Immature natural killer cell (primary cell): Measurements from ENCODE around the gene METTL9. TPM values are rescaled to one million over a fixed set of nuclear protein-coding genes. Genes with fewer than 3 reads are reported as not detected.
A peak's percentile ranks its signal among the peaks of the same experiment; 100 is the strongest.
"Not testable (repeated sequence)": the region's sequence is repeated elsewhere in the genome, so short reads cannot be mapped to it uniquely, and the experiment has no call there.

Experiments
- DNase-seq, 3 donors: peaks; one replicate each; pipeline ENCODE4 v3.0.0; 2022; ENCODE audit warnings: mixed read lengths in 1 of 3
- H3K27ac Mint-ChIP-seq, 6 donors: one replicate each; pipeline ENCODE4 v1.8.0; 2020; ENCODE audit warnings: mixed read lengths in 6 of 6, mild to moderate bottlenecking in 5 of 6, inconsistent platforms in 4 of 6, moderate library complexity in 3 of 6
- H3K27me3 Mint-ChIP-seq, 3 donors: one replicate each; pipeline ENCODE4 v1.8.0; 2020 to 2021; ENCODE audit warnings: low read depth in 3 of 3, mild to moderate bottlenecking in 3 of 3, mixed read lengths in 3 of 3, moderate library complexity in 3 of 3, inconsistent platforms in 1 of 3
- H3K36me3 Mint-ChIP-seq, 3 donors: one replicate each; pipeline ENCODE4 v1.8.0; 2020; ENCODE audit warnings: mixed read lengths in 3 of 3, inconsistent platforms in 2 of 3, mild to moderate bottlenecking in 2 of 3
- H3K4me1 Mint-ChIP-seq, 2 donors: one replicate each; pipeline ENCODE4 v1.8.0; 2020; ENCODE audit warnings: inconsistent platforms in 2 of 2, mild to moderate bottlenecking in 2 of 2, mixed read lengths in 2 of 2, moderate library complexity in 1 of 2
- H3K4me3 Mint-ChIP-seq, 5 donors: one replicate each; pipeline ENCODE4 v1.8.0; 2020; ENCODE audit warnings: mild to moderate bottlenecking in 5 of 5, mixed read lengths in 5 of 5, inconsistent platforms in 3 of 5, moderate library complexity in 3 of 5
- H3K9me3 Mint-ChIP-seq, 6 donors: one replicate each; pipeline ENCODE4 v1.8.0; 2020; ENCODE audit warnings: mild to moderate bottlenecking in 6 of 6, mixed read lengths in 6 of 6, inconsistent platforms in 4 of 6, moderate library complexity in 3 of 6
- polyA plus RNA-seq, 3 donors: library from polyadenylated mRNA; unstranded; fragments of 300-500 nt; fragmentation: Illumina TruSeq; gene quantifications; one replicate each; pipeline ENCODE4 v1.2.3, GENCODE V29; 2021

The METTL9 gene
- polyA plus RNA-seq, 3 donors from 2014 or later: 113 to 149 (median 147) TPM

DNA sequence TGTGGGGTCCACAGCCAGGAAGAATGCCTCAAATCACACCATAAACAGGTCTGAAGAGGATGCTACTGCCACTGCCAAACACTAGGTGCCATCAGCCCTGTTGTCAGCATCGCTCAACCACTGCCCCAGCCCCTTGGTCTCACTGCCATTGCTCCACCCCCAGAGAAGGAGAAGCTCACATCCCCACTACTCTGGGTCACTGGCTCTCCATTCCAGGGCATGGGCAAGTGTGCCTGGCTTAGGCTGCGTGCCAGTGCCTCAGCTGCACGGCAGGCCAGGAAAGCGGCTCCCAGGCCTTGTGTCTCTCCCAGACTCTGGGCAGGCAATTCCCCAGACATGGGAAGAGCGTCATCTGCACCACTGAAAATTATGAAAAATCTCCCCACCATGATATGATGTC is 54.2 kb downstream of the METTL9 start:
- Mint-ChIP-seq H3K4me1 (peaks cover 26 to 30% of the 10 kb centered on the region in 2 donors), H3K27me3 (peaks cover 0 to 2% (median 0%) of the 10 kb centered on the region in 3 donors), H3K36me3 (peaks cover 5 to 7% (median 6%) of the 10 kb centered on the region in 3 donors), H3K4me3 (no peak overlapping the region), H3K27ac (no peak overlapping the region), H3K9me3 (no peaks in the 10 kb centered on the region)
- DNase-seq: no peak

DNA sequence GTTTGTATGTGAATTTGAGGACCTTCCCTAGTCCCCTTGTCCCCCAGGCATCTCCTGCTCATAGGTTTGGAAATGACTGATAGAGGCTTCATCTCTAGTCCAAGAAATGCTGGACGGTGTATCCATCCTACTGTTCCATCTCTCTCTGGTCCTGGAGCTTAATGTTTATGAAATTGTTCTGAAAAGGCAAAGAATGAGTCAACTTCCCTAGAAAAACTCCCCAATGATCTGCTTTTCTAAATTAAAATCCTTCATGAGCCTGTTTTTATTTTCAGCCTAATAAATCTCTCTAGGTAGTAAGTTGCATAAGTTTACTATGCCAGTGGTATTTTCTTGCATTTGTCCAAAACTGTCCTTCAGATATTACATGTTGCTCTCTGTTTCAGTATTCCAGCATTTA is 55.1 kb downstream of the METTL9 start:
- H3K9me3 Mint-ChIP-seq: no peaks in the 10 kb centered on the region
- peaks cover 23 to 26% of the 10 kb centered on the region in 2 donors for H3K4me1 Mint-ChIP-seq
- peak overlapping the region in 3 of 6 donors; percentile 12 to 31 (median 15) for H3K27ac Mint-ChIP-seq
- H3K4me3 Mint-ChIP-seq: no peak overlapping the region
- H3K27me3 Mint-ChIP-seq: peaks cover 0 to 2% (median 0%) of the 10 kb centered on the region in 3 donors
- no peak for DNase-seq
- H3K36me3 Mint-ChIP-seq: peaks cover 5 to 7% (median 6%) of the 10 kb centered on the region in 3 donors

DNA sequence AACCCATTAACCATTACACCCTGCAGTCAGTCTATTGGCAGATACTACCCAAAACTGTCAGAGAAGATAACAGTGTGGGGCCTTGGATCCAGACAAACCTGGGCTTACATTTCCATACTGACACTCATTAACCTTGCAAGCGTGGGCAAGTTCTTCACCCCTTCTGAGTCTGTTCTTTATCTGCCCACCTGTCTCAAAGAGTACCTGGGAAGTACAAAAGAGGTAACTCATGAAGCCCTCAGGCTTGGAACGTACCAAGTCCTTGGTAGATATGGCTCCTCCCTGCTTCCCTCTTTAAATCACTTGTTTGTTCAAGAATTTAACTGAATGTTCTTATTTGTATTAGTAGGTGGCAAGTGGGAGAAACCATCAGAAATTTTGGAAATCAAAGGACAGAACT is 55.5 kb downstream of the METTL9 start:
- no peak for DNase-seq
- H3K36me3 Mint-ChIP-seq: peaks cover 5 to 7% (median 6%) of the 10 kb centered on the region in 3 donors
- peaks cover 23 to 26% of the 10 kb centered on the region in 2 donors for H3K4me1 Mint-ChIP-seq
- H3K27me3 Mint-ChIP-seq: peaks cover 0 to 2% (median 0%) of the 10 kb centered on the region in 3 donors
- H3K9me3 Mint-ChIP-seq: no peaks in the 10 kb centered on the region
- H3K4me3 Mint-ChIP-seq: no peak overlapping the region
- peak overlapping the region in 2 of 6 donors; percentile 12 to 32 for H3K27ac Mint-ChIP-seq

DNA sequence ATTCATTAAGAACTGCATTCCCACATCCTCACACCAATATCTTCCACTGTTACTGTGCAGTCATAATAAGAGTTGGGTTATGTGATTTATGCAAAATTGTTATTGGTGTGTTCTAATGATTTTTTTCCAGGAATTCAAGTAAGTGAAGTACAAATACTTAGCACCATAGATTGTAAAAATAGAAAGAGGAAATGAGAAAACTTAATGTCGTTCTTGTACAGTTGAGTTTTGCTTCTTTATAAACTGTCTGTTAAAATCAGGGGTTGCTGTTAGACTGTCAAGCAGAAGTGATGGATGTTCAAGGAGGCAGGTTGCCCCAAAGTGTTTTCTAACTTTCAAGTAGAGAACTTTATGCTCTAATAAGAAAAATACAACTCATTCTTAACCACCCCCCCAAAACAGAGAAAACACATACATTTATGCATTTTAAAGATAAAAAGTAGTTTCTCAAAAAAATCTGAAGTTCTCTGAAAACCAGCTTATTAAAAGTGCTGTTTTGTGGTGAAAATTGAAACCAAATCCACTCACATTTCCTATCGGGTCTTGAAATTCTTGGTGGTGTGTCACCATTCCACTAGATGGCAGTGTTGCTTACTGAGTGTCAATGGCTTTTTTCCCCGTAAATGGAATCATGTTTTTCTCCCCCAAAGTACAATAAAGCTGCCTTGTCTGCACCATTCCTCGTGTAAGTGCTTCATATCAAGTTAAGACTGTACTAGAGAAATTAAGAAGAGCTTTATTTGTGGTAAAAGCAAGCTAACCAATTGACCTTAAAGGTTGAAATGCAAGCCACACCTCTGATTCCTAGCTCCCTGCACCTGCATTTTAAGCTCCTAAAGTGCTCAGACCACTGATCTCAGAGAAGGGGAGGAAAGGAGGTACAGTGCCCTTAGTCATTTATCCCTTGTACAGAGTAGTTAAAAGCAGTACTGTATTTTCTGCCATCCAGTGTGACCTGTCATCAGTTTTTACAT is 57.7 kb downstream of the METTL9 start:
- Mint-ChIP-seq H3K4me3 (peak overlapping the region; percentile 15 to 78 (median 50)), H3K27ac (peak overlapping the region; percentile 48 to 83 (median 67)), H3K4me1 (peaks cover 34 to 36% of the 10 kb centered on the region in 2 donors)

DNA sequence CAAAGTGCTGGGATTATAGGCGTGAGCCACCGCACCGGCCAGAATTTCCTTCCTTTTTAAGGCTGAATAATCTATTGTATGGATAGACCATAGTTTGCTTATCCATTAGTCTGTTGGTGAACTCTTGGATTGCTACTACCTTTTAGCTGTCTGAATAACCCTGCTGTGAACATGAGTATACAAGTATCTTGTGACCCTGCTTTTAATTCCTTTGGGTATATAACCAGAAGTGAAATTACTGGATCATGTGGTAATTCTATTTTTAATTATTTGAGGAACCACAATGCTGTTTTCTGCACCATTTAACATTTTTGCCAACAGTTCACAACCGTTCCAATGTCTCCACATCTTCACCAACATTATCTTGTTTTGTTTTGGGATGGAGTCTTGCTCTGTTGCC is 59.7 kb downstream of the METTL9 start:
- H3K4me1 Mint-ChIP-seq: peaks cover 33 to 36% of the 10 kb centered on the region in 2 donors
- peak overlapping the region in 1 of 6 donors; percentile 28 for H3K27ac Mint-ChIP-seq
- H3K27me3 Mint-ChIP-seq: peaks cover 0 to 4% (median under 1%) of the 10 kb centered on the region in 3 donors
- no peak overlapping the region for H3K4me3 Mint-ChIP-seq
- H3K36me3 Mint-ChIP-seq: peaks cover 5 to 7% (median 6%) of the 10 kb centered on the region in 3 donors
- no peaks in the 10 kb centered on the region for H3K9me3 Mint-ChIP-seq
- no peak for DNase-seq

More for the DNA sequence above, 57.7 kb downstream of the METTL9 start:
- H3K36me3 Mint-ChIP-seq: peaks cover 5 to 7% (median 6%) of the 10 kb centered on the region in 3 donors
- DNase-seq: peak; percentile 50 to 63 (median 61)
- peaks cover 0 to 2% (median 0%) of the 10 kb centered on the region in 3 donors for H3K27me3 Mint-ChIP-seq
- no peaks in the 10 kb centered on the region for H3K9me3 Mint-ChIP-seq

DNA sequence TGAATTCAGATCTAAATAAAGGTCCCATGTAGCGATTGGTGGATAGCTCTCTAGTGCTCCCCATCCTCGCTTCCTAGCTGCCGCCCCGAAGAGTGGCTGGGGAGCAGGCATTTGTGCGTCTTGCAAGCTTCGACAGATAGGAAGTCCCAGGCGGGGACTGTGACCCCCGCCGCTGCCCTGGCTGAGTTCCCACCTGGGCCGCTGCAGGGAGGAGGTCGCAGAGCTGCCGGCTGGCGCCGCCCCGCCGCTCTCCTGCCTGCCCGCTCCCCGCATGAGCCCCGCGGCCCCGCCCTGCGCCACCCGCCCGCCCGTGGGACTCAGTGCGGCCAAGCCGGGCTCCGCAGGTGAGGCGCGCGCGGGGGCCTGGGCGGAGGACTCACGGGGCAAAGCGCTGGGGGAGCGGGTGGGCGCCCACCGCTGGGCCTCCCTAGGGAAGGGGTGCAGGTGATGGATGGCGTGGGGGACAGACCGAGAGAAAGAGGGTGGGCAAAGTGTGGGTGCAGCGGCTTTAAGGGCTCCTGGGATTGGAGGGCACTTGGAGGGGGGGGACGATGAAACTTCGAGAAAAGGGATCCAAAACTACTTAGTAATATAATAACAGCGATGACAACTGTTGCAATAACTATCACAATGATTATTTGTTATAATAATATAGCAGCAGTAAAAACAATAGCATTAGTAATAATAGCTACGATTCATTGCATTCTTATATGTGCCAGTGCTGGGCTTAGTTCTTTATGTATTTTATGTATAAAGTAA is 64.7 kb downstream of the METTL9 start, which contains the start of gene OTOA:
OTOA (plus strand) TSS at position 80 of the 759 bp plus-strand sequence. CDS start 14,547 bp downstream, outside the sequence.
- Mint-ChIP-seq H3K27ac (peak within 1 kb of the TSS in 1 of 6 donors; percentile 5), H3K27me3 (peaks cover 3 to 4% (median 4%) of the 10 kb centered on the region in 3 donors), H3K36me3 (peaks cover 0 to 2% (median 0%) of the 10 kb centered on the region in 3 donors), H3K9me3 (no peaks in the 10 kb centered on the region), H3K4me1 (peaks cover 13 to 16% of the 10 kb centered on the region in 2 donors), H3K4me3 (peak within 1 kb of the TSS; percentile 51 to 77 (median 68))
- no peak for DNase-seq

DNA sequence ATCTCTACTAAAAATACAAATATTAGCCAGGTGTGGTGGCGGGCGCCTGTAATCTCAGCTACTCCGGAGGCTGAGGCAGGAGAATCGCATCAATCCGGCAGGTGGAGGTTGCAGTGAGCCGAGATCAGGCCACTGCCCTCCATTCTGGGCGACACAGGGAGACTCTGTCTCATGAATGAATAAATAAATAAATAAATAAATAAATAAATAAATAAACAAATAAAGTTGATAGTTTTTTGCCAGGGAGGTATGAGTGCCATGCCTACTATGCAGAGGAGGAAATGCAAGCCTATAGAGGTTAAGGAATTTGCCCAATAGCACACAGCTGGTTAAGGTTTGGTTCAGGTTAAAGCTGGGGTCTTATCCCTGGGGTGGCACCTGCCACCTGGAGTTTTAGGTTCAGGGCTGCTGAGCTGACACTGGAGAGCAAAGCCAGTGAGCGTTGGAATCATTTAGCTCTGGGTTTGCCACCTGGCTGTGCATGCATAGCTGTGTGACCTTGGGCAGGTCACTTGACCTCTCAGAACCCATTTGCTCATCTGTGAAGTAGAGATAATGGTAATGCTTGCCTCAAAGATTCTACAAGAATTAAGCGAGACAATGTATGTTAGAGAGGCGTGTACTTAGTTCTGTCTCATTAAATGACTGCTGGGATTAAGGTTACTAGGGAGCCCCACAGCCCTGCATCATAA is 65.6 kb downstream of the METTL9 start:
- H3K9me3 Mint-ChIP-seq: no peaks in the 10 kb centered on the region
- no peak overlapping the region for H3K4me3 Mint-ChIP-seq
- H3K4me1 Mint-ChIP-seq: peaks cover 13 to 16% of the 10 kb centered on the region in 2 donors
- no peak overlapping the region for H3K27ac Mint-ChIP-seq
- peaks cover 3 to 4% (median 4%) of the 10 kb centered on the region in 3 donors for H3K27me3 Mint-ChIP-seq
- no peak for DNase-seq
- H3K36me3 Mint-ChIP-seq: peaks cover 0 to 3% (median 2%) of the 10 kb centered on the region in 3 donors

DNA sequence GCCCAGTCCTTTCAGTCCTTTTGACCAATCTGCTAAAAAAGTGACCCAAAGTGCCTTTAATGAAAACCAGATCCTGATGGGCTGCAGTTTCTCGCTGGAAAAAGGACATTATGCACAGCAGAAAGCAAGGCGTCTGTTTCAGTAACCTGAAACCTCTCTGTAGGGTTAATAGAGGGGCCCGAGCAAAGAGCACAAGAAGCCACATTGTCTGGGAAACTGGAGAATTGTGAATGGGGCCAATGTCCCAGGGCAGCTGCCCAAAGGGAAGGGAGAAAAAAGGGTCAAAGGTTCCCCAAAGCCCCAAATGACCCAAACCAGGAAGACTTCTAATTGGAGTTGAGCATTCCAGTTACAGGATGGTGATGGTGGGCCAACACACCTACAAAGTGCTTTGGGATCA is 67.4 kb downstream of the METTL9 start:
- H3K4me3 Mint-ChIP-seq: no peak overlapping the region
- peaks cover 4 to 6% (median 4%) of the 10 kb centered on the region in 3 donors for H3K27me3 Mint-ChIP-seq
- no peak overlapping the region for H3K27ac Mint-ChIP-seq
- peaks cover 2 to 6% of the 10 kb centered on the region in 2 donors for H3K4me1 Mint-ChIP-seq
- DNase-seq: no peak
- H3K36me3 Mint-ChIP-seq: peaks cover 0 to 8% (median 2%) of the 10 kb centered on the region in 3 donors
- no peaks in the 10 kb centered on the region for H3K9me3 Mint-ChIP-seq

DNA sequence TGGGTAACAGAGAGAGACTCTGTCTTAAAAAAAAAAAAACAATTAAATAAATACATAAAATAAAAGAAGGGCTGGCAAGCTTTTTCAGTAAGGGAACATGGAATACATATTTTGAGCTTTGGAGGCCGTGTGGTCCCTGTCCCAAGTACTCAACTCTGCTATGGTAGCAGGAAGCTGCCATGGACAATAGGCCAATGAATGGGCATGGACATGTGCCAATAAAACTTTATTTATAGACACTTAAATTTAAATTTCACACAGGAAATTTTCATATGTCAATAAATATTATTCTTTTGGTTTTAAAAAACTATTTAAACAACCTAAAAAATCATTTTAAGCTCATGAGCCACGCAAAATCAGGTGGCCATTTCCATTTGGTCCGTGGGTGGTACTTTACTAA is 68.2 kb downstream of the METTL9 start:
- no peak for DNase-seq
- Mint-ChIP-seq H3K27ac (no peak overlapping the region), H3K27me3 (peaks cover 4 to 6% (median 4%) of the 10 kb centered on the region in 3 donors), H3K9me3 (no peaks in the 10 kb centered on the region), H3K36me3 (peaks cover 0 to 8% (median 2%) of the 10 kb centered on the region in 3 donors), H3K4me1 (peaks cover 0 to 5% of the 10 kb centered on the region in 2 donors), H3K4me3 (no peak overlapping the region)

DNA sequence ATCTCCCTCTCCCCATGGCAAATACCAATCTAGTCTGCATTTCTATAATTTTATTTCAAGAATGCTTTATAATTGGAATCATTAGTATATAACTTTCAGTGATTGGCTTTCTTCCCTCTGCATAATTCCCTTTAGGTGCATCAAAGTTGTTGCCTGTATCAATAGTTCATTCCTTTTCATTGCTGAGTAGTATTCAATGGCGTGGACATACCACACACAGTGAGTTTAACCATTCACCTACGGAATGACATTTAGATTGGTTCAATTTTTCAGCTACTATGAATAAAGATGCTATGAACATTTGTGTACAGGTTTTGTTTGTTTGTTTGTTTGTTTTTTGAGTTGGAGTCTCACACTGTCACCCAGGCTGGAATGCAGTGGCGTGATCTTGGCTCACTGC is 74.1 kb downstream of the METTL9 start:
- Mint-ChIP-seq H3K4me1 (no peaks in the 10 kb centered on the region), H3K27me3 (peaks cover 5 to 8% (median 7%) of the 10 kb centered on the region in 3 donors), H3K4me3 (no peak overlapping the region), H3K9me3 (peaks cover 0 to 3% (median 0%) of the 10 kb centered on the region in 6 donors), H3K36me3 (peaks cover 0 to 8% (median 2%) of the 10 kb centered on the region in 3 donors), H3K27ac (no peak overlapping the region)
- DNase-seq: no peak

DNA sequence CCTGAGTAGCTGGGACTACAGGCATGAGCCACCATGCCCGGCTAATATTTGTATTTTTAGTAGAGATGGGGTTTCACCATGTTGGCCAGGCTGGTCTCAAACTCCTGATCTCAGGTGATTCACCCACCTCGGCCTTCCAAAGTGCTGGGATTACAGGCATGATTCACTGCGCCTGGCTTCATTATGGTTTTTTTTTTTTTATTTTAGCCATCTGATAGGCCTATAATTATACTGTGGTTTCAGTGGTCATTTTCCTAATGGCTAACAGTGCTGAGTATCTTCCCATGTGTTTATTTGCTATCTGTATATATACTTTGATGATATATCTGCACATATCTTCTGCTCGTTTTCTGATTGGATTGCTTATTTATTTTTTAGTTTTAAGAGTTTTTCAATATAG is 75.1 kb downstream of the METTL9 start:
- H3K4me3 Mint-ChIP-seq, H3K4me1 Mint-ChIP-seq: not testable (repeated sequence)

DNA sequence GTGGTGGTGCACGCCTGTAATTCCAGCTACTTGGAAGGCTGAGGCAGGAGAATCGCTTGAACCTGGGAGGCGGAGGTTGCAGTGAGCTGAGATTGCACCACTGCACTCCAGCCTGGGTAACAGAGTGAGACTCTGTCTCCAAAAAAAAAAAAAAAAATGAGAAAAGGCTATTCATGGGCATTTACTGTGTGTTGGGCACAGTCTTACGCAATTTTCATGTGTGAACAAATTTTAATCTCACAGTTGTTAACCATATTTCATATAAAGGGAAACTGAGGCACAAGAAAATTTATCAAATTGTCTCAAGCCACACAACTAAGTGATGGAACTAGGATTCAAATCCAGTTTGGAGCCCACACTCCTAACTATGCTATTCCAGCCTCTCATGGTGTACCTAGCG is 81.3 kb downstream of the METTL9 start:
- H3K9me3 Mint-ChIP-seq, DNase-seq, H3K4me1 Mint-ChIP-seq, H3K4me3 Mint-ChIP-seq, H3K36me3 Mint-ChIP-seq, H3K27me3 Mint-ChIP-seq, H3K27ac Mint-ChIP-seq: not testable (repeated sequence)

More for the DNA sequence above, 75.1 kb downstream of the METTL9 start:
- H3K27me3 Mint-ChIP-seq: peaks cover 7 to 12% (median 8%) of the 10 kb centered on the region in 3 donors
- not testable (repeated sequence) for DNase-seq, H3K36me3 Mint-ChIP-seq, H3K9me3 Mint-ChIP-seq, H3K27ac Mint-ChIP-seq

DNA sequence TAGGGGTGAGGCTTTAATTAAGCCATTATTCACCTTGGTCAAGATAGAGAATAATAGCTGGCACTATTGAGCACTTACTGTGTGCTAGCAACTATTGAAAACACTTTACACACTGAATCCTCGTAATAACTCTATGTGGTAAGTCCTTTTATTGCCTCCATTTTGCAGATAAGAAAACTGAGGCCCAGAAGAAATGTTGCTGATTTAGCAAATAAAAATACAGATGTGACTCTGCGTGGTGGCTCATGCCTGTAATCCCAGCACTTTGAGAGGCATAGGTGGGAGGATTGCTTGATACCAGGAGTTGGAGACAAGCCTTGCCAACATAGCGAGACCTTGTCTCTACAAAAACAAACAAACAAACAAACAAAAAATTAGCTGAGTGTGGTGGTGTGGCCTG is 83.8 kb downstream of the METTL9 start:
- no peak for DNase-seq
- Mint-ChIP-seq H3K27ac (no peak overlapping the region), H3K4me1 (no peaks in the 10 kb centered on the region), H3K9me3 (no peaks in the 10 kb centered on the region), H3K27me3 (peaks cover 0 to 7% (median 0%) of the 10 kb centered on the region in 3 donors), H3K36me3 (no peaks in the 10 kb centered on the region), H3K4me3 (no peak overlapping the region)
